GM13976 (cell line): Measurements from ENCODE around the gene TRAF1.

Source experiments
- DNase-seq: peaks from one replicate; pipeline ENCODE4 v3.0.0; 2012; ENCODE audit warnings: low spot score
- in situ Hi-C: fragments of 300-500 bp; cut with MboI; formaldehyde crosslinking; loops from one replicate; pipeline ENCODE4 v1.12.0; 2022; ENCODE audit warnings: low sequenced_read_pairs, mixed read lengths, inconsistent platforms; ENCODE audit not compliant: unreplicated experiment
- TF ChIP-seq, protein P1 (sequence below): IDR thresholded peaks from 2 replicates; pipeline ENCODE4 v1.5.1; 2012; ENCODE audit warnings: borderline replicate concordance, mild to moderate bottlenecking; ENCODE audit not compliant: insufficient read depth; ENCODE audit errors: extremely low read depth, missing control alignments, control extremely low read depth

TRAF1 gene

DNA sequence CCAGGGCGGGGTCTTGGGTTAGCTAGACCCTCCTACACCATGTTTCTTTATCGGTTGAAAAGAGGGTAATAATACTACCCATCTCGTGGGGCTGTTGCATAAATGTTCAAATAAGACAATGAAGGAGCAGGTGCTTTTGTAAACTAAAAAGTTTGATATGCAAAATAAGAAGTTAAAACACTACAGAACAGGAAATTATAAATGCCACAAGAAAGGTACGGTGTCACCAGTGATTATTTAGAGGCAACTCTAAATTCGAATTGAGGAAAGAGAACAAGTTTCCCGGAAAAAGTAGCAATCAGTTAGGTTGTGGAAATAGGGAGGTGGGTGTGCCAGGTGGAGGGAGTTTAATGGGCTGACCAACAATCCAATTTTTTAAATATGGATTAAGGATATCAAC lies 47.1 kb downstream of the TRAF1 start:
- DNase-seq: no peak
- TF ChIP-seq, protein P1, sequence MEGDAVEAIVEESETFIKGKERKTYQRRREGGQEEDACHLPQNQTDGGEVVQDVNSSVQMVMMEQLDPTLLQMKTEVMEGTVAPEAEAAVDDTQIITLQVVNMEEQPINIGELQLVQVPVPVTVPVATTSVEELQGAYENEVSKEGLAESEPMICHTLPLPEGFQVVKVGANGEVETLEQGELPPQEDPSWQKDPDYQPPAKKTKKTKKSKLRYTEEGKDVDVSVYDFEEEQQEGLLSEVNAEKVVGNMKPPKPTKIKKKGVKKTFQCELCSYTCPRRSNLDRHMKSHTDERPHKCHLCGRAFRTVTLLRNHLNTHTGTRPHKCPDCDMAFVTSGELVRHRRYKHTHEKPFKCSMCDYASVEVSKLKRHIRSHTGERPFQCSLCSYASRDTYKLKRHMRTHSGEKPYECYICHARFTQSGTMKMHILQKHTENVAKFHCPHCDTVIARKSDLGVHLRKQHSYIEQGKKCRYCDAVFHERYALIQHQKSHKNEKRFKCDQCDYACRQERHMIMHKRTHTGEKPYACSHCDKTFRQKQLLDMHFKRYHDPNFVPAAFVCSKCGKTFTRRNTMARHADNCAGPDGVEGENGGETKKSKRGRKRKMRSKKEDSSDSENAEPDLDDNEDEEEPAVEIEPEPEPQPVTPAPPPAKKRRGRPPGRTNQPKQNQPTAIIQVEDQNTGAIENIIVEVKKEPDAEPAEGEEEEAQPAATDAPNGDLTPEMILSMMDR: no peak
- in situ Hi-C loops: no loop called here

DNA sequence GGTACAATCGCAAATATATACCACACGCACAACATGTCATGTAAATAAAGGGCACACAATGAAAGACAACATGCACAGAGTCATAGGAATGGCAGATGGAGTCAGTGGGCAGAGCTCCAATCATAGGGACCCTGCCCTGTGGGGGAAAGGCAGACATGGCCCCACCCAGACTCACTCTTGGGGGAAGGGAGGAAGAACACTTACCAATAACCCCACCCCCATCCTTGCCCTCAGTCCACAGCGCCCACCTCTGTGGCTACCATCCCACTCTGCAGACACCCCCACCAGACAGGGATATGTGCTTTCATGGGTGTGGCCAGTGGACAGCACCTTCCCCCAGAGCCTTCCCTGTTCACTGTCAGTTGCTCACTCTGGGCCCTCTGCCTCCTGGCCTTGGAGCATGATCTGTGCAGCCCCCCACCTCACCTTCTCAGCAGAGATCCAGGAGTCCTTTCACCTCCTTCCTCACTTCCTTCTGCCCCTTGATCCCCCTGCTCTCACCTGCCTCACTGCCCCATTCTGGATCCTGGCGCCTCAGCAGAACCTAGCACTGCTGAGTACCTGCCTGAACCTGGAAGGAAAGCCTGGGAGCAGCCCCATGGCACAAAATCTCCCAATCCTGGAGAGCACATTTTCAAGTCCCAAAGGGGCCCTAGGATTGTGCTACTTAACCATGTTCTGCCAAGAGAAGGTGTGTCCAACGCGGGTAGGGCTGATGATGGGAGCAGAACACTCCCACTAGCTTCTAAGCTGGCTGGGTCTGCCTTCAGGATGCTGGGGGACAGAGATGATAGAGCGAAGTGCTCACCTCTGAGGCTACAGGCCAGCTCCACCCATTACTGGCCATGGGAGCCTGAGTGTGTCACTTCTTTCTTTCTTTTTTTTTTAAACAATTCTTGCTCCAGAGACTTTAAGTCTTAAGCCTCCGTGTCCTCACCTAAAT lies 48.1 kb downstream of the TRAF1 start:
- TF ChIP-seq, protein P1: no peak
- in situ Hi-C loops: no loop called here
- no peak for DNase-seq

DNA sequence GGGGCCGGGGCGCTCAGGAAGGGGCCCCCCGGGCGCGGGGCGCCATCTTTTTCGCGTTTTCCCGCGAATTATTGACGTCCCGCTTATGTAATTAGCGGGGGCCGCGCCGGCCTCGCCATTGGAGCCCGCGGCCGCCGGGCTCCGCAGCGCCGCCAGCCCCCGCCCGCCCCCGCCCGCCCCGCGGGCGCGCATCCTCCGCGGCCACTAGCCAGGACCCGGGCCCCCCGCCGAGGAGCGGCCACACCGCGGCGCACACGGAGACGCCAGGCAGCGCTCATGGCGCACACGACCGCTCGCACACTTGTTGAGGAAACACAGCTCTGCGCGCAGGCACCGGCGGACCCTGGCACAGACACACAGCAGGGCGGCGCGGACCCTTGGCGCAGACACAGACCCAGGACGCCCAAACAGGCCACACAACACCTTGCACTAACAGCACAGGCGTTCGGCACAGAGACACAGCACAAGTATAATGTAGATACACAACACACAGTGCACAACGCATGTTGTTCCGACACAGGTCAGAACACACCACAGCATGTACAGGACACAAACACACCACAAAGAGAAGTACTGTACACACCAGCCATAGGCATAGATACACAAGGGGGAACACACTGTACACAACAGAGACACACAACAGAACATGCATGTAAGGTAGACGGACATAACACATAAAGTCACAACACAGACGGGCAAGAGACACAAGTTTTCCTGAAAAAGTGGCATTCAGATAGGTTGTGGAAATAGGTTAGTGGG lies 49.1 kb downstream of the TRAF1 start:
- TF ChIP-seq, protein P1: peak; percentile 28
- peak; percentile 89 for DNase-seq
- in situ Hi-C loops: no loop called here

DNA sequence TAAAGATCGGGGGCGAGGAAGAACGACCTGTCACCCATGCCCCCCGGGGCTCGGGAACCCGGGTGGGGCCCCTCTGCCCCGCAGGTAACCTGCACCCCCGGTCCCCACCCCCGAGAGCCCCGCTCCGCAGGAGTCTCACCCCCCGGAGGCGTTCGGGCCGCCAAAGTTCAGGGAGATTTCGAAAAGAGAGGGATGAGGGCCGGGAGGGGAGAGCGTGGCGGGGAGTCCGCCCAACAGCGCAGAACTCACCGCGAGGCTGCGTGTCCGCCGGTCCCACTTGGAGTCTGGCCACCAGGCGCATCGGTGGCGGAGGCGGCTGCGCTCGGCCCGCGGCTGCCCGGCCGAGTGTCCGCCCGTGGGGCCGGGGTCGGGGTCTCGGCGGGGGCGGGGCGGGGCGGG lies 49.8 kb downstream of the TRAF1 start, which contains the start of gene PHF19:
PHF19 (minus strand) TSS at position 347 of the 399 bp plus-strand sequence. CDS start 2,447 bp downstream, outside the sequence.
- in situ Hi-C loops: no loop called here
- TF ChIP-seq, protein P1: no peak
- no peak for DNase-seq

DNA sequence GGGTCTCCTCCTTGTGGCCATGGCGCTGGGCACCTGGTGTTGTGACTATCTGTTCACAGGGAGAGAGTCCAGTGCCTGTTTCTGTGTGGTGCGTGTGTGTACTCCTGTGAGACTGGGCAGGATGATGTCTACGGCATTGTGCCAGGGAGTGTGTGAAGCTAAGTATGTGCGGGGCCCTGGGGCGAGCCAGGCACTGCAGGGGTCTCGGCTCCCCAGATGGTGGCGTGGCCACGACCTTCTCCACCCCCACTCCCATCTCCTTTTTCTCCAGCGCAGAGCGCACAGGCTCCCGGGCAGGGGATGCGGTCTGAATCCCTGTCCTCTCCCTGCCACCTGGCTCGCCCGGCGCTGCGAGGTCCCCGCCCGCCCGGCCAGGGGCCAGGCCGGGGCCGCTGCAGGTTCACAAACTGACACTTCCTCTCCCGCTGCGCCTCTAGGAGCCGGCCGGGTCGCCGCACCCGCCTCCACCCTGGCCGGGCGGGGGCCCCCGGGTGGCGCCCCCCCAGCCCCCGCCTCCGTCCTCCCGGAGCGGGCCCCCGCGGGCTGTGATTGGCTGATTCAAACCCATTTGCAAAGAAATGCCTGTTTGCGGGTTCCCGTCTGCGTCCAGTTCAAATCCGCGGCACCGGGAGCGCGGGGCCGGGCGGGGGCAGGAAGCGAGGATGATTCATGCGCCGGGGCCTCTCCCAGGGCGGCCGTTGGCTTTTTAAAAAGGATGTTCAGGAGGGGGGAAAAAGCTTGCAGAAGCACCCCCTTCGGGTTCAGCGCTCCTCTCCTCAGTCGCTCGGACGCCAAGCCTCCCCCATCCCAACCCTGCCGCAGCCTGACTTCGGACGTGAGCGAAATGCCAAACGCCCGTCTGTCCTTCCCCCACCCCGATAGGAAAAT lies 50.4 kb downstream of the TRAF1 start:
- TF ChIP-seq, protein P1: no peak
- in situ Hi-C loops: no loop called here

DNA sequence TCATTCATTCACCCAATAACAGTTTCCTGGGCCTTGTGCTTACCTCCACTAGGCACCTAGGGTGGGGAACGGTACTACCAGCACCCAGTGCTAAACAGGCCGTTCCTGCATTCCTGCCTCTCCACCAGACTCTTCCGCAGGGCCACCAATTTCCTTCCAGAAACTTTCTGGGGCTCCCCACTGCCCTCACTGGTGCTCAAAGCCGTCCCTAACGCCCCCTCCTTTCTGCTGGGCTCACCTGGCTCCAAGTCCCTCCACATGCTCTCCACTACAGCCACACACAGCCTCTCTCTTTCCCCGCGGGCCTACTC lies 51.0 kb downstream of the TRAF1 start:
- DNase-seq: no peak
- in situ Hi-C loops: no loop called here
- TF ChIP-seq, protein P1: no peak

More for the DNA sequence above, 50.4 kb downstream of the TRAF1 start:
- peak; percentile 96 for DNase-seq
